Tibial artery (tissue), 4 donors: Measurements from ENCODE around the gene CBARP.

ENCODE experiments used
- DNase-seq, 2 donors: peaks; one replicate each; pipeline ENCODE4 v3.0.0-alpha.2; 2019
- H3K27ac ChIP-seq, 2 donors: fragments of 200-600 bp; sonication (generic) in 1 of 2; 1 replicate in 1 of 2; 2 replicates in 1 of 2; pipeline ENCODE4 v1.5.1; 2018 to 2019; ENCODE audit warnings: mild to moderate bottlenecking in 1 of 2
- H3K27me3 ChIP-seq, 2 donors: fragments of 200-600 bp; sonication (generic) in 1 of 2; one replicate each; pipeline versions ENCODE4 v1.5.1 to v1.6.0; 2016 to 2019
- H3K36me3 ChIP-seq, 3 donors: fragments of 200-600 bp; sonication (generic) in 2 of 3; one replicate each; pipeline ENCODE4 v1.5.1; 2016 to 2019; ENCODE audit warnings: mild to moderate bottlenecking in 2 of 3
- H3K4me1 ChIP-seq, 4 donors: fragments of 200-600 bp; sonication (generic) in 2 of 4; 1 replicate in 3 of 4; 2 replicates in 1 of 4; pipeline ENCODE4 v1.5.1; 2016 to 2019
- H3K4me3 ChIP-seq, 2 donors: fragments of 200-600 bp; sonication (generic) in 1 of 2; 1 replicate in 1 of 2; 2 replicates in 1 of 2; pipeline ENCODE4 v1.5.1; 2018 to 2019; ENCODE audit warnings: mild to moderate bottlenecking in 2 of 2
- H3K9me3 ChIP-seq, 3 donors: fragments of 200-600 bp; sonication (generic) in 1 of 3; one replicate each; pipeline ENCODE4 v1.5.1; 2016 to 2019
- CTCF ChIP-seq, 2 experiments: fragments of 200-600 bp in 1 of 2; fragments of 450-650 bp in 1 of 2; IDR thresholded peaks; one replicate each; pipeline ENCODE4 v1.5.1; 2017 to 2019; ENCODE audit warnings: antibody characterized with exemption in 2 of 2, mild to moderate bottlenecking in 1 of 2, moderate library complexity in 1 of 2
- intact Hi-C: fragments of 100-400 bp; cut with DNase I; formaldehyde crosslinking; loops from one replicate; pipeline ENCODE4 v1.15.0; 2023; ENCODE audit warnings: low total_unique reads

The CBARP gene

GRCh38 chr19:1274081-1274851, 36.5 kb upstream of the CBARP start:
- peaks cover 13 to 65% (median 60%) of the 10 kb centered on the region in 4 donors for H3K4me1 ChIP-seq
- peak overlapping the region; percentile 91 to 94 for H3K27ac ChIP-seq
- no peaks in the 10 kb centered on the region for H3K9me3 ChIP-seq
- H3K36me3 ChIP-seq = peaks cover 46 to 71% (median 51%) of the 10 kb centered on the region in 3 donors
- peak overlapping the region; percentile 62 to 71 for H3K4me3 ChIP-seq
- intact Hi-C loops = no loop called here
- no peak for TF ChIP-seq CTCF (IDR thresholded peaks at IDR 0.05)
- H3K27me3 ChIP-seq = no peaks in the 10 kb centered on the region
- DNase-seq = peak in 1 of 2 donors; percentile 36

GRCh38 chr19:1273263-1274041, 35.6 kb upstream of the CBARP start:
- Histone ChIP-seq H3K27ac (peak overlapping the region; percentile 7 to 91), H3K27me3 (no peaks in the 10 kb centered on the region), H3K9me3 (no peaks in the 10 kb centered on the region), H3K36me3 (peaks cover 42 to 62% (median 44%) of the 10 kb centered on the region in 3 donors), H3K4me1 (peaks cover 13 to 69% (median 64%) of the 10 kb centered on the region in 4 donors), H3K4me3 (no peak overlapping the region)
- intact Hi-C loops = no loop called here
- DNase-seq = no peak
- TF ChIP-seq CTCF (IDR thresholded peaks at IDR 0.05) = no peak

GRCh38 chr19:1272423-1273262, 34.8 kb upstream of the CBARP start:
- Histone ChIP-seq H3K4me3 (peak overlapping the region in 1 of 2 donors; percentile 82), H3K27ac (peak overlapping the region; percentile 91 to 100), H3K27me3 (no peaks in the 10 kb centered on the region), H3K9me3 (no peaks in the 10 kb centered on the region), H3K4me1 (peaks cover 13 to 77% (median 72%) of the 10 kb centered on the region in 4 donors), H3K36me3 (peaks cover 42 to 54% (median 44%) of the 10 kb centered on the region in 3 donors)
- no peak for DNase-seq
- no peak for TF ChIP-seq CTCF (IDR thresholded peaks at IDR 0.05)
- intact Hi-C loops = no loop called here

GRCh38 chr19:1271528-1272422, 34.0 kb upstream of the CBARP start:
- Histone ChIP-seq H3K4me3 (peak overlapping the region; percentile 73 to 82), H3K4me1 (peaks cover 16 to 81% (median 79%) of the 10 kb centered on the region in 4 donors), H3K36me3 (peaks cover 42 to 46% (median 44%) of the 10 kb centered on the region in 3 donors), H3K27ac (peak overlapping the region; percentile 91 to 100), H3K27me3 (no peaks in the 10 kb centered on the region), H3K9me3 (no peaks in the 10 kb centered on the region)
- DNase-seq = no peak
- TF ChIP-seq CTCF (IDR thresholded peaks at IDR 0.05) = no peak
- intact Hi-C loops = no loop called here
